K562 (cell line): Measurements from ENCODE around the gene MAGI3. TPM values are rescaled to one million over a fixed set of nuclear protein-coding genes. Genes with fewer than 3 reads are reported as not detected.

Experiments used
- BCL6 ChIP-seq: fragments of 250-450 bp; sonication (Bioruptor Pico); IDR thresholded peaks from 2 replicates; pipeline ENCODE4 v1.4.0; 2020
- CCNT2 ChIP-seq: IDR thresholded peaks from 2 replicates; pipeline ENCODE4 v1.6.1; 2011; ENCODE audit warnings: borderline replicate concordance, low read depth, mild to moderate bottlenecking, moderate library complexity, mixed read lengths, low read length; ENCODE audit not compliant: insufficient read length; ENCODE audit errors: extremely low read depth
- ESRRB ChIP-seq: fragments of 250-450 bp; sonication (Bioruptor Pico); IDR thresholded peaks from 2 replicates; pipeline ENCODE4 v1.5.0; 2020; ENCODE audit warnings: mild to moderate bottlenecking, moderate library complexity, borderline replicate concordance
- FOSL1 ChIP-seq: fragments of 200-800 bp; sonication (Bioruptor generic); conservative IDR thresholded peaks from 2 replicates; pipeline ENCODE4 v1.6.1; 2016; ENCODE audit warnings: missing genetic modification characterization, missing compliant biosample characterization
- HNRNPH1 ChIP-seq: fragments of 200-400 bp; formaldehyde crosslinking; optimal IDR thresholded peaks from 2 replicates; pipeline ENCODE3; 2017; ENCODE audit warnings: low read depth, mild to moderate bottlenecking, low read length, moderate library complexity
- JUND ChIP-seq, 2 experiments: IDR thresholded peaks; 2 replicates in 1 of 2; 3 replicates in 1 of 2; pipeline ENCODE4 v1.6.1; 2011; ENCODE audit warnings: borderline replicate concordance in 2 of 2, low read depth in 2 of 2, low read length in 2 of 2, improper control_type of control experiment in 1 of 2, missing biosample characterization in 1 of 2, missing genetic modification characterization in 1 of 2, missing genetic modification reagents in 1 of 2
- KLF13 ChIP-seq: fragments of 450-650 bp; IDR thresholded peaks from 2 replicates; pipeline ENCODE4 v1.6.1; 2016; ENCODE audit warnings: missing genetic modification characterization, low read depth, mild to moderate bottlenecking, missing compliant biosample characterization, moderate library complexity, borderline replicate concordance
- KLF16 ChIP-seq: IDR thresholded peaks from 2 replicates; pipeline ENCODE4 v1.6.1; 2016; ENCODE audit warnings: antibody characterized with exemption
- SIRT6 ChIP-seq: IDR thresholded peaks from one replicate; pipeline ENCODE4 v1.6.1; 2012; ENCODE audit warnings: low read depth, mild to moderate bottlenecking, control low read depth, inconsistent platforms, low read length, moderate library complexity
- SMARCA4 ChIP-seq: fragments of 450-650 bp; IDR thresholded peaks from 2 replicates; pipeline ENCODE4 v1.6.1; 2016
- STAG1 ChIP-seq: sonication (generic); formaldehyde crosslinking; IDR thresholded peaks from 2 replicates; pipeline ENCODE4 v1.5.0; 2020; ENCODE audit warnings: missing genetic modification reagents, borderline replicate concordance
- ZNF146 ChIP-seq: IDR thresholded peaks from one replicate; pipeline ENCODE4 v1.6.1; 2018; ENCODE audit warnings: missing compliant biosample characterization; ENCODE audit not compliant: unreplicated experiment
- ZNF184 ChIP-seq: sonication (generic); formaldehyde crosslinking; IDR thresholded peaks from 2 replicates; pipeline ENCODE4 v1.5.0; 2020; ENCODE audit warnings: missing genetic modification reagents
- ZNF354B ChIP-seq: fragments of 250-450 bp; sonication (Bioruptor Pico); IDR thresholded peaks from 2 replicates; pipeline ENCODE4 v1.4.0; 2020
- ZNF707 ChIP-seq: fragments of 250-450 bp; sonication (Bioruptor Pico); conservative IDR thresholded peaks from 2 replicates; pipeline ENCODE4 v1.8.0; 2022; ENCODE audit warnings: inconsistent platforms, mild to moderate bottlenecking, moderate library complexity
- polyA plus RNA-seq, 8 experiments: library from polyadenylated mRNA; depleted of rRNA in 4 of 8; stranded (reverse) in 5 of 8; unstranded in 3 of 8; fragments of >200 nt; fragmentation: Nextera tagmentation in 2 of 8; fragmentation: Illumina TruSeq in 1 of 8; extraction: Ambion mirVana in 2 of 8; extraction: Trizol in 1 of 8; gene quantifications; 2 replicates each; pipeline versions ENCODE4 v1.2.1 to v1.2.3, GENCODE V29; 2011 to 2014; ENCODE audit warnings: inconsistent platforms in 1 of 8, missing spikeins in 1 of 8
- total RNA-seq, 7 experiments: library from RNA; depleted of rRNA in 6 of 7; stranded (reverse); fragments of >200 nt in 6 of 7; fragmentation: Illumina TruSeq in 2 of 7; extraction: Trizol in 2 of 7; gene quantifications; 2 replicates each; pipeline versions ENCODE4 v1.2.1 to v1.2.3, GENCODE V29; 2011 to 2021; ENCODE audit warnings: low replicate concordance in 1 of 7
- TF ChIP-seq, protein P1 (sequence below): IDR thresholded peaks from 2 replicates; pipeline ENCODE4 v1.6.1; 2011; ENCODE audit warnings: borderline replicate concordance, low read depth, mild to moderate bottlenecking, moderate library complexity, low read length; ENCODE audit not compliant: insufficient read depth, poor library complexity, severe bottlenecking
- TF ChIP-seq, protein P2 (sequence below): fragments of 250-450 bp; sonication (Bioruptor Pico); IDR thresholded peaks from 2 replicates; pipeline ENCODE4 v1.9.0; 2021; ENCODE audit warnings: mild to moderate bottlenecking
- TF ChIP-seq, protein P3 (sequence below): fragments of 450-650 bp; conservative IDR thresholded peaks from 2 replicates; pipeline ENCODE4 v1.6.1; 2016; ENCODE audit warnings: missing genetic modification characterization, low read depth, mild to moderate bottlenecking, missing compliant biosample characterization, moderate library complexity
- TF ChIP-seq, protein P4 (sequence below): fragments of 250-450 bp; sonication (Bioruptor Pico); IDR thresholded peaks from 2 replicates; pipeline ENCODE4 v1.4.0; 2020
- TF ChIP-seq, protein P5 (sequence below), 3 experiments: fragments of 200-800 bp in 1 of 3; fragments of 250-450 bp in 1 of 3; fragments of 450-650 bp in 1 of 3; sonication (Bioruptor Pico) in 1 of 3; sonication (Bioruptor generic) in 1 of 3; formaldehyde crosslinking in 1 of 3; IDR thresholded peaks; 2 replicates each; pipeline versions ENCODE4 v1.6.1 to v1.8.0; 2016 to 2022; ENCODE audit warnings: mild to moderate bottlenecking in 2 of 3, missing genetic modification characterization in 2 of 3, missing compliant biosample characterization in 1 of 3, moderate library complexity in 1 of 3

Gene MAGI3
- total and polyA plus RNA-seq, 9 of the 15 experiments (the other 6 are each of a cell fraction or from before 2014, with no cell fraction given): 1.0 to 8.6 (median 5.5) TPM

DNA sequence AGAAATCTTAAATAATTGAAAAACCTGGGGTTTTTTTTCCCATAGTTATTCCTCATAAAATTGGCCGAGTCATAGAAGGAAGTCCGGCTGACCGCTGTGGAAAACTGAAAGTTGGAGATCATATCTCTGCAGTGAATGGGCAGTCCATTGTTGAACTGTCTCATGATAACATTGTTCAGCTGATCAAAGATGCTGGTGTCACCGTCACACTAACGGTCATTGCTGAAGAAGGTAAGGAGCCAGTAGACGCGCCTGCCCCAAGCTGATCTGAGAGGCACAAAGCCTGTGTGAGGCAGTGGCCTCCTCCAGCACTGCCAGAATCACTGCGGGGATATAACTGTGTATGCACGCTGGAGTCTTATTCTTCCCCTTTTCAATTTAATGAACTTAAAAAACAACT lies 268.7 kb downstream of the MAGI3 start (continued):
- TF ChIP-seq CCNT2 (peak; percentile 37), BCL6 (CRISPR knock-in tag) (no peak), HNRNPH1 (no peak), KLF16 (no peak), ZNF184 (CRISPR knock-in tag) (no peak), KLF13 (tag) (no peak), FOSL1 (tag) (peak; percentile 58), JUND (IDR thresholded peaks at IDR 0.05; ENCODE audit: borderline replicate concordance, low read depth, low read length) (peak; percentile 79), JUND (tag; IDR thresholded peaks at IDR 0.05; ENCODE audit: borderline replicate concordance, low read depth, low read length) (peak; percentile 62; the same call in 2 of the 3 replicates), SMARCA4 (peak; percentile 75; the same call in 1 of the 2 replicates), STAG1 (CRISPR knock-in tag) (no peak), ZNF146 (CRISPR knock-in tag) (no peak), ZNF354B (CRISPR knock-in tag) (no peak), ZNF707 (CRISPR knock-in tag) (no peak), SIRT6 (no peak), ESRRB (CRISPR knock-in tag) (no peak)
- TF ChIP-seq, protein P1, sequence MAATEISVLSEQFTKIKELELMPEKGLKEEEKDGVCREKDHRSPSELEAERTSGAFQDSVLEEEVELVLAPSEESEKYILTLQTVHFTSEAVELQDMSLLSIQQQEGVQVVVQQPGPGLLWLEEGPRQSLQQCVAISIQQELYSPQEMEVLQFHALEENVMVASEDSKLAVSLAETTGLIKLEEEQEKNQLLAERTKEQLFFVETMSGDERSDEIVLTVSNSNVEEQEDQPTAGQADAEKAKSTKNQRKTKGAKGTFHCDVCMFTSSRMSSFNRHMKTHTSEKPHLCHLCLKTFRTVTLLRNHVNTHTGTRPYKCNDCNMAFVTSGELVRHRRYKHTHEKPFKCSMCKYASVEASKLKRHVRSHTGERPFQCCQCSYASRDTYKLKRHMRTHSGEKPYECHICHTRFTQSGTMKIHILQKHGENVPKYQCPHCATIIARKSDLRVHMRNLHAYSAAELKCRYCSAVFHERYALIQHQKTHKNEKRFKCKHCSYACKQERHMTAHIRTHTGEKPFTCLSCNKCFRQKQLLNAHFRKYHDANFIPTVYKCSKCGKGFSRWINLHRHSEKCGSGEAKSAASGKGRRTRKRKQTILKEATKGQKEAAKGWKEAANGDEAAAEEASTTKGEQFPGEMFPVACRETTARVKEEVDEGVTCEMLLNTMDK: no peak
- TF ChIP-seq, protein P2, sequence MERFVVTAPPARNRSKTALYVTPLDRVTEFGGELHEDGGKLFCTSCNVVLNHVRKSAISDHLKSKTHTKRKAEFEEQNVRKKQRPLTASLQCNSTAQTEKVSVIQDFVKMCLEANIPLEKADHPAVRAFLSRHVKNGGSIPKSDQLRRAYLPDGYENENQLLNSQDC (CRISPR knock-in tag): no peak
- TF ChIP-seq, protein P3, sequence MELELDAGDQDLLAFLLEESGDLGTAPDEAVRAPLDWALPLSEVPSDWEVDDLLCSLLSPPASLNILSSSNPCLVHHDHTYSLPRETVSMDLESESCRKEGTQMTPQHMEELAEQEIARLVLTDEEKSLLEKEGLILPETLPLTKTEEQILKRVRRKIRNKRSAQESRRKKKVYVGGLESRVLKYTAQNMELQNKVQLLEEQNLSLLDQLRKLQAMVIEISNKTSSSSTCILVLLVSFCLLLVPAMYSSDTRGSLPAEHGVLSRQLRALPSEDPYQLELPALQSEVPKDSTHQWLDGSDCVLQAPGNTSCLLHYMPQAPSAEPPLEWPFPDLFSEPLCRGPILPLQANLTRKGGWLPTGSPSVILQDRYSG (tag): no peak
- TF ChIP-seq, protein P4, sequence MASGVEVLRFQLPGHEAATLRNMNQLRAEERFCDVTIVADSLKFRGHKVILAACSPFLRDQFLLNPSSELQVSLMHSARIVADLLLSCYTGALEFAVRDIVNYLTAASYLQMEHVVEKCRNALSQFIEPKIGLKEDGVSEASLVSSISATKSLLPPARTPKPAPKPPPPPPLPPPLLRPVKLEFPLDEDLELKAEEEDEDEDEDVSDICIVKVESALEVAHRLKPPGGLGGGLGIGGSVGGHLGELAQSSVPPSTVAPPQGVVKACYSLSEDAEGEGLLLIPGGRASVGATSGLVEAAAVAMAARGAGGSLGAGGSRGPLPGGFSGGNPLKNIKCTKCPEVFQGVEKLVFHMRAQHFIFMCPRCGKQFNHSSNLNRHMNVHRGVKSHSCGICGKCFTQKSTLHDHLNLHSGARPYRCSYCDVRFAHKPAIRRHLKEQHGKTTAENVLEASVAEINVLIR: peak; percentile 55; the same call in 1 of the 2 replicates
- TF ChIP-seq, protein P5, sequence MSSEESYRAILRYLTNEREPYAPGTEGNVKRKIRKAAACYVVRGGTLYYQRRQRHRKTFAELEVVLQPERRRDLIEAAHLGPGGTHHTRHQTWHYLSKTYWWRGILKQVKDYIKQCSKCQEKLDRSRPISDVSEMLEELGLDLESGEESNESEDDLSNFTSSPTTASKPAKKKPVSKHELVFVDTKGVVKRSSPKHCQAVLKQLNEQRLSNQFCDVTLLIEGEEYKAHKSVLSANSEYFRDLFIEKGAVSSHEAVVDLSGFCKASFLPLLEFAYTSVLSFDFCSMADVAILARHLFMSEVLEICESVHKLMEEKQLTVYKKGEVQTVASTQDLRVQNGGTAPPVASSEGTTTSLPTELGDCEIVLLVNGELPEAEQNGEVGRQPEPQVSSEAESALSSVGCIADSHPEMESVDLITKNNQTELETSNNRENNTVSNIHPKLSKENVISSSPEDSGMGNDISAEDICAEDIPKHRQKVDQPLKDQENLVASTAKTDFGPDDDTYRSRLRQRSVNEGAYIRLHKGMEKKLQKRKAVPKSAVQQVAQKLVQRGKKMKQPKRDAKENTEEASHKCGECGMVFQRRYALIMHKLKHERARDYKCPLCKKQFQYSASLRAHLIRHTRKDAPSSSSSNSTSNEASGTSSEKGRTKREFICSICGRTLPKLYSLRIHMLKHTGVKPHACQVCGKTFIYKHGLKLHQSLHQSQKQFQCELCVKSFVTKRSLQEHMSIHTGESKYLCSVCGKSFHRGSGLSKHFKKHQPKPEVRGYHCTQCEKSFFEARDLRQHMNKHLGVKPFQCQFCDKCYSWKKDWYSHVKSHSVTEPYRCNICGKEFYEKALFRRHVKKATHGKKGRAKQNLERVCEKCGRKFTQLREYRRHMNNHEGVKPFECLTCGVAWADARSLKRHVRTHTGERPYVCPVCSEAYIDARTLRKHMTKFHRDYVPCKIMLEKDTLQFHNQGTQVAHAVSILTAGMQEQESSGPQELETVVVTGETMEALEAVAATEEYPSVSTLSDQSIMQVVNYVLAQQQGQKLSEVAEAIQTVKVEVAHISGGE (CRISPR knock-in tag; IDR thresholded peaks at IDR 0.05): no peak; a peak in 1 of 6 replicates
